Stimulated activated CD8-positive, alpha-beta memory T cell treated with anti-CD3 and anti-CD28 coated beads, Interleukin-7, amount 100 ng/mL, for 1 hour (primary cell): ENCODE measurements around the gene SLC1A3.

ENCODE experiments used
- DNase-seq, 2 donors: peaks; one replicate each; pipeline ENCODE4 v3.0.0-alpha.2; 2020; ENCODE audit warnings: low read depth in 2 of 2

The SLC1A3 gene

DNA sequence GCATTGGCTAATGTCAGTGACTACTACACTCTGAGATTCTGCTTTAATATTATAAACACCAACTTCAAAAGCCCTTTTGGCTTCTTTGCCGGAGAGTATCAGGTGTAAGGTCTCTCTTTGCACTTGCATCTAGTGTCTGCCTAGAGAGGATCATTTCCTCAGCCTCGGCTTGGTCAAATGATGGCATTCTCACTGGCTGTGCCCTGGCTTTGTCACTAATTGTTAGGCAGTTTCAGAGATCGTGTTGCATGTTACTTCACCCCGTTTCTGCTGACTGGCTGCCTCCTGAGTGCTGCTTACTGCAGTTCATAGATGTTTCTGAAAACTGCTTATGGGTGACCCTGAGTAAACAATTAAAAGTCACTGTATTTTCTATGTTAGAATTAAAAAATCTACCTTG lies 48.8 kb downstream of the SLC1A3 start:
- no peak for DNase-seq

DNA sequence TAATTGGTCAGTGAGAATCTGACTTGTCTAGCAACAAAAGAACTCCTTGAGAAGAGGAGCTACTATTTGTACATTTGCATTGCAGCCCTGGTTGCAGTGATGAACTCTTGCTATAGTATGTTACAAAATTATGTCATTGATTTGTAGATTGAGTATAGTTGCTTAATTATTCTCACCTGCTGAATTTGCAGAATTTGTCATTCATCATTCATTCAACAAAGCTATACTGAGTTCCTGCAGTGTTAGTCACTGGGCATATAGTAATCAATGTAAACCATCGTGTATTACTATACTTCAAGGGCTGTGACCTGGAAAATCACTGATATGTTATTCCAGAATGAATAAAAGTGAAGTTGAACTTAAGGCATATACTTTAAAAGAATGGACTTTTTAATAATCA lies 50.1 kb downstream of the SLC1A3 start:
- no peak for DNase-seq

DNA sequence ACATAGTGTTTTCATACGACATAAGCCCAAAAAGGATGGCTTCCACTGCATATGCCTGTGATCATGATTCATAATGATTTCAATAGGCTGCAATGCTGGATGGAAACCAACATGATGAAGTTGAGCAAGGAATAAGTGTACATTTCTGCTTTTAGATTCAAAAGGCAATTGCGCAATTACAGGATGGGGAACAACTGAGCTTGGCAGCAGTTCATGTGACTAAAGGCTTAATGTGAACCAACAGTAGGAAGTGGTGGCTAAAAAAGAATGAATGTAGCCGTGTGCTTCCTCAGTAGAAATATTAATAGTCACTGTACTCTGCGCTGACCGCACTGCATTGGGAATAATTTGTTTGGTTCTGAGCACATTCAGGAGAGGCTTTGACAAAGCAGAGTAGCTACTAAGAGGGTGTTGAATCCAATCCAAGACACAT lies 51.2 kb downstream of the SLC1A3 start:
- DNase-seq = no peak

GRCh38 chr5:36658038-36658756 lies 51.8 kb downstream of the SLC1A3 start:
- DNase-seq = no peak

DNA sequence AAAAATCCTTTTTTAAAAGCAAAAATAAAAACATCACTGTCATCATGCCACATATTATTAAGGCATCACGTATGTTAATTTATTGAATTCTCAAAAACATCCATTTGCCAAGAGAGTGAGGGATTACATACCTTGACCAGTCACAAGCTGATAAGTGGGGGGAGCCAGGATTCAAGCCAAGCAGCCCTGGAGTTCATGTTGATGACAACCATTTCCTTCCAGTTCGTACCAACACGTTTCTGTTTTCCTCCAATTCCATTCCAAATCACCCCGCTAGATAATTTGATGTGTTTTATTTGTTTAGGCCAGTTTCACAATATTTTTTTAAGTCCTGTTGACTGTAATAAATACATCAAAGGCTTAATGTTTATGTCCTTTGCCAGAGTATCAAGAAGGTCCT lies 53.0 kb downstream of the SLC1A3 start:
- no peak for DNase-seq

DNA sequence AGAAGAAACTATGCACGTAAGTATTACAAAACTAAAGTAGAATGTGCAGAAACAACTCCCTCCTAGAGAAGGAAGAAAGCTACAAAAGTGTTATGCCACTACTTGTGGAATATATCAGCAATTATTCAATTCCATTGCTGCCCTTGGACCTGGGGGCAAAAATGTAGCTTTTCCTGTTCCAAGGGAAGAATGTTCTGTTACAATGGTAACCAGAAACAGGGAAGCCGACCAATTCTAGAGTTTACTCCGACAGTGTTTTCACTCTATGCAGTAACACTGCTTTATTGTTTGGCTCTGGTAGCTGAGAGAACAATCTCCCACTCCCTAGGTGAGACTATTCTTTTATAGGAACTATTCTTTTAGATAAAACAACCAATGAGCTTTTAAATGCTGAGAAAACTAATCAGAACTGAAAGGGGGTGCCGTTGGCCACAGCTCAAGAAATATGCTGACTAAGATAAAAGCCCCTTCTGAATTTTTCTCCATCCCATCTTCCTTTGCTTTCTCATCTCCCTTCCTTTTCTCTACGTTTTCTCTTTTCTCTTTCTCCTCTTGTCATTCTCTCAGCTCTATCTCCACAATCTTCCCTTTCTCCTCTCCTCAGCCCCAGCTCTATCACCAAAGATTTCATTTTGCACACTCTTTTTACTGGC lies 54.1 kb downstream of the SLC1A3 start:
- DNase-seq = no peak

GRCh38 chr5:36661456-36662220 lies 55.2 kb downstream of the SLC1A3 start:
- DNase-seq = no peak

DNA sequence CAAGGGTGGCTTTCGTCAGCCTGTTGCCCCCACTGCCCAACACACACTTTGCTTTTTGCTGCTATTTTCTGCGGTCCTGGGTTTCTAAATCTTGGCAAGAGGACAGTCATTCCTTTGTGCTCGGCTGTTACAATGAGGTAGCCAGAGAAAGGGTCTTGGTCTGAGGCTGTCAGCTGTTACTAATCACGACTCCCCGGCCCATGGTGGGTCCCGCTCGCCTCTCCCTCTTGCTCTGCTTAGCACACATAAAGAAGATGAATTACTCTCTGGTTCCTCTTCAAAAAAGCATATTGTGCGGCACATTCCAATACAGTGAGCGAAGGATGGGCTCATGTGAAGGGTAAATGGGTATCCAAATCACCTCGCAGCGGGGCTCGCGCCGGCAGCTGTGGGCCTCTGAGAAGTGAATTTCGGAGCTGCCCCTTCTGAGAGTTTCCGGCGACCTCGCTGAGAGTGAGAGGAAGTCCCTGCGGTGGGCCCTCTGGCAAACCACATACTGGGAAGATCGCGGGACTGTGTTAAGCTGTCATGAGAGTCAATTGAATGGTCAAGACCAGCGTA lies 56.0 kb downstream of the SLC1A3 start:
- no peak for DNase-seq

- DNase-seq = no peak
Observed at GRCh38 chr5:36664766-36665165, 58.4 kb downstream of the SLC1A3 start.

GRCh38 chr5:36665628-36666027 lies 59.2 kb downstream of the SLC1A3 start:
- DNase-seq = no peak

DNA sequence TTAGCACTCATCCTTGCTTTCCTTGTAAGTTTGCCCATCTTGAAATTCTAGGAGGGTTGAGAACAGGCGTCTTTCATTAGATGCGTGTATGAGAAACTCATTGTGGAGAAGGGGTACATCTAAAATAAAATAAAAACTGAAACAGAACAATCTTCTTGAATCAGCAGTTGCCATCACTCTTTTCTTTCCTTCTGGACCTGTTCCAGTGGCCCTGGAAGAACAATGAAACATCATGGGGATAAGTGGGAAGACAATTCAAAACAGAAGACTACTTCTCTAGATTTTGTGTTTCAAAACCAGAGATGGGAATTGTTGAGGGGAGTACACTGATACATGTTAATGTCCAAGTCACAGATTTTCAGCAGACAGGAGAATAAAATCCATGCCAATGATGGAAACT lies 59.9 kb downstream of the SLC1A3 start:
- no peak for DNase-seq

DNA sequence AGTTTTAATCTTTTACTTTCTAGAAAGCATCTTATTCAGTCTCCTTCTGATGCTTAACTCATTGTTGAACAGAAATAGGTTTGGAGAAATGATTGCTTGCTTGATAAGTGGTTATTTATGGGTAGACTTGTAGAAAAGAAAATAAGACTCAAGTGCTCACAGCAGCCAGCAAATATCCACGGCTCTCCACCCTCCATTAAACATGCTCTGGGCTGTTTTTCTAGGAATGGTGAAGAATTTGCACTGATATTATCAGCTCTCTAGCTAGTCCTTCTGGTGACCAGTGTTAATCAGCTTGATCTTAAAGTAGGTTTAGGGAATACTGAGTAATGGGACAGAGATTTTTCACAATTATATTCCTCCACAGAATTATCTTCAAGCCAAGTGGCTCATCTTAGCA lies 60.6 kb downstream of the SLC1A3 start:
- DNase-seq = no peak

GRCh38 chr5:36667824-36668223 lies 61.4 kb downstream of the SLC1A3 start:
- no peak for DNase-seq

DNA sequence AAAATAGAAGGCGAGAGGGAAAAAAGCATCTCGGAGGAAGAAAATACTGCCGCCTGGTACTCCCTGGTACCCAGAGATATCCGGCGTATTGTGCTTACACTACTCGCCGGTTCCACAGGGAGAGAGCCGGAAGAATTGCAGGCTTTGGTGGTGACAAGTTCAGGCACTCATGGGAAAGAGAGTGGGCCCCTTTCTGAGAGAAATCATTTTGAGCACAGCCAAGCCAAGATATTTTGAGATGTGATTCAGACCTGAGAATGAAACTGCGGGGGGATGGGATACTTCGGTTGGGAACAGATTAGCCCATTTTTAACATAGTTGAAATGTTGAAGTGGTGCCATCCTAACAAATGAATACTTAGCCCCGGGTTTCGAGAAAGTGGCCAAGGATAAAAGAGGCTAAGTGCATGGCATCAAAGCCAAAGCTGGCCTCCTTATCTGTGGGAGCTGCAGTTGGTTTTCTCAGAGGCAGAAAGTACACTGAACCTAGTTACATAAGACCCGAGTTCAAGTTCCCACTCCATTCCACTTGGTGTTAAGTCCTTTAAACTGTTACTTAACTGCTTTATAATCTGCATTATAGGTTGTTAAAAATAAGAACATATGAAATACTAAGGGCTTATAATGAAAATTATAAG lies 62.7 kb downstream of the SLC1A3 start:
- DNase-seq = no peak

GRCh38 chr5:36670548-36670947 lies 64.1 kb downstream of the SLC1A3 start:
- no peak for DNase-seq

DNA sequence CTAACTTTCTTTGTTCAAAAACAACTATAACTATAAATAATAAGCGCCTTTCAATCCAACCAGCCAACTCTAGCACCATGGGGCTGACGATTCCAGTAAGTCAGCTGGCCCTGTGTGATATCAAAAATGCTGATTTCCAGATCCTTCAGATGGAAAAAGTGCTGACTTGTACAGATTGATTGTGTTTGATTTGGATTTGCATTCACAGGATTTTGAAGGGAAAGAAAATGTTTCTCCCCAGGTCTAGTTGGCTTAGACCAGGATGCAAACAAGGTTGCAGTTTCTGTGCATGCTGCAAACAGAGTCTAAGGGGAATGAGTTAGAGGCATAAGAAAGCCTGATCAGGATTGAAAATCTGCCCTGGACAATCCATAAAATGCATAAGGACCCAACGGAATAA lies 68.9 kb downstream of the SLC1A3 start:
- no peak for DNase-seq

- no peak for DNase-seq
Observed at GRCh38 chr5:36679221-36679989, 73.0 kb downstream of the SLC1A3 start.

DNA sequence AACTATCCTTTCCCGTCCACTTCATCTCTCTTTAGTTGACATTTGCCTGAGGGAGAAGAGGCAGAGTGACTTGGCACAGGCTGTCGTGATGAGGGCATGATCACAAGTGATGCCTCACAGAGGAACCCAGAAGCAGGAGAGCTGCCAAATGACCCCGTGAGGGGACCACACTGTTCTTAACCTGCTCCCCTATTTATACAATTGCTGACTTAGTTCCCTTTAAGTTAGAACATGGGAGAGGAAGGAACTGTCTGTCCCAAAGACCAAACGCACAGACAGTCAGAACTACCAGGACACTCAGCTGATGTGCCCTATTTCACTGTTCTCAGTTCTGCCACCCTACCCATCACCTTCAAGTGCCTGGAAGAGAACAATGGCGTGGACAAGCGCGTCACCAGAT lies 73.7 kb downstream of the SLC1A3 start:
- DNase-seq = no peak

DNA sequence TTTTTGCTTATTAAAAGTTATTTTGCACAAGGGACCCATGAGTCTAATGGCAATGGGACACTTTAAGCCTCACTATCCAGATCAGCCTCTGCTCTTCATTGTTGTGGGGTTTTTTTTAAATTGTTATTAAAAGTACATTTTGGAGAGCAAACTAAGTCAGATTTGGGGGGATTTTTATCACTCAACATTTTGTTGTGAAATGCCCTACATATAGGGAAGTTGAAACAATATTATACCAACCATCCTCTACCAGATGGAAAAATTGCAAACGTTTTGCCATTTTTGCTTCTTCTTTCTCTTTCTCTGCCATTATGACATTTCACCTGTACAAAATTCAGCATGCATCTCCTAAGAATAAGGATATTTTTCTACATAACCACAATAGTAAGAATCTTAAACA lies 75.3 kb downstream of the SLC1A3 start:
- DNase-seq = no peak

DNA sequence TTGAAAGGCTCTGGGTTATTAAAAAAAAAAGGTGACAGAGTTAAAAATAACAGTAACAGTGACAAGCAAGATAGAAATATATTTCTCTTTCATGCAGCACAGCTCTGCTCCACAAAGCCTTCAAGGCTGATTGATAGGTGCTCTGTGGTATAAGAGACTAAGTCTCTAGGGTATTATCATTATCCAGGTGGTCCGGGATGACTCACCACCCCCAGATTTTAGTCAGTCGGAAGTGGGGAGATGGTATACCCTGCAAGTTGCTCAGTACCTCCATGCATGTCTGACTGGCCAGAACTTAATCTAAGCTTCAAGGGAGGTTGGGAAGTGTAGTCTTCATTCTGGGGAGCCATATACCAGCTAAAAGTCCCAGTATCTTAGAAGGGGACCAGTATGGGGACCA lies 76.1 kb downstream of the SLC1A3 start:
- DNase-seq = no peak

DNA sequence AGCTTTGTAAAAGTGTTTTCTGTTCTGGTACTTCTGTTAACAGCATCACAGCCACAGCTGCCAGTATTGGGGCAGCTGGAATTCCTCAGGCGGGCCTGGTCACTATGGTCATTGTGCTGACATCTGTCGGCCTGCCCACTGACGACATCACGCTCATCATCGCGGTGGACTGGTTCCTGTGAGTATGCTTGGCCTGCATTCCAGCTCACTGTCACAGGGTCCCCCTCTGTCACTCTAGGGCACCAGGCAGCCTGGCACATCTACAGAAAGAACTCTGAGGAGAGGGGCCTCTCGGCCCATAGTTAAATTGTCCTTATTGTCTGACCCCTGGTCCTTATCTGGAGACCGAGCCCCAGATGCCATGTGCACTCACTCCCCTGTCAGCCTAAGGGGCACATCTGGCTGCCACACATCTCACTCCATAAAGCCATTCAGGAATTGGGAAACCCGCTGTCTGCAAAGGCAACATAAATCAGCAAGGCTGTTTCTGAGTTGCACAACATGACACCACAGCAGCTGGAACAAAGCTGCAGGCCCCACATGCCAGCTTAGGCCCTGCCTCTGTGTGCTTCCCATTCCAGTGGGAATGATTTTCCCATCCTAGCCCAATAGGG lies 77.5 kb downstream of the SLC1A3 start:
- no peak for DNase-seq
